ENCODE measurements around the gene BOLL. TPM values are rescaled to one million over a fixed set of nuclear protein-coding genes. Genes with fewer than 3 reads are reported as not detected.
A peak's percentile ranks its signal among the peaks of the same experiment; 100 is the strongest.
"Not testable (repeated sequence)": the region's sequence is repeated elsewhere in the genome, so short reads cannot be mapped to it uniquely, and the experiment has no call there.

Gene BOLL
- polyA plus RNA-seq (ENCODE audit: insufficient read length in 4 of 4): under 1 TPM in 1 of 4 donors, not detected in 3; 0.20 TPM

- no peak for DNase-seq (ENCODE audit: low read depth in 4 of 4, low spot score in 3 of 4)
These were observed at the start of gene BOLL for GRCh38 chr2:197784956-197785941. Gene BOLL (minus strand): TSS chr2:197785319. CDS start chr2:197781850, 3,469 bp downstream.

- not testable (repeated sequence) for DNase-seq (ENCODE audit: low read depth in 4 of 4, low spot score in 3 of 4)
These were observed 49.7 kb upstream of the BOLL start for GRCh38 chr2:197834771-197835170.

- DNase-seq (ENCODE audit: low read depth in 4 of 4, low spot score in 3 of 4): no peak
These were observed 43.5 kb upstream of the BOLL start for GRCh38 chr2:197828464-197829135.

GRCh38 chr2:197827618-197828017 is 42.5 kb upstream of the BOLL start:
- DNase-seq (ENCODE audit: low read depth in 4 of 4, low spot score in 3 of 4): no peak

- DNase-seq (ENCODE audit: low read depth in 4 of 4, low spot score in 3 of 4): no peak
These were observed 37.2 kb upstream of the BOLL start for GRCh38 chr2:197822333-197822732.

- DNase-seq (ENCODE audit: low read depth in 4 of 4, low spot score in 3 of 4): no peak
These were observed 36.6 kb upstream of the BOLL start for GRCh38 chr2:197821550-197822289.

- DNase-seq (ENCODE audit: low read depth in 4 of 4, low spot score in 3 of 4): no peak
These were observed 29.4 kb upstream of the BOLL start for GRCh38 chr2:197814526-197814925.

GRCh38 chr2:197813093-197813787 is 28.1 kb upstream of the BOLL start:
- no peak for DNase-seq (ENCODE audit: low read depth in 4 of 4, low spot score in 3 of 4)

GRCh38 chr2:197810491-197810890 is 25.4 kb upstream of the BOLL start:
- no peak for DNase-seq (ENCODE audit: low read depth in 4 of 4, low spot score in 3 of 4)

GRCh38 chr2:197810016-197810415 is 24.9 kb upstream of the BOLL start:
- no peak for DNase-seq (ENCODE audit: low read depth in 4 of 4, low spot score in 3 of 4)

- DNase-seq (ENCODE audit: low read depth in 4 of 4, low spot score in 3 of 4): no peak
These were observed 23.9 kb upstream of the BOLL start for GRCh38 chr2:197809064-197809463.

- DNase-seq (ENCODE audit: low read depth in 4 of 4, low spot score in 3 of 4): no peak
These were observed 20.9 kb upstream of the BOLL start for GRCh38 chr2:197805715-197806633.

- DNase-seq (ENCODE audit: low read depth in 4 of 4, low spot score in 3 of 4): no peak
These were observed 19.9 kb upstream of the BOLL start for GRCh38 chr2:197804758-197805714.

GRCh38 chr2:197804049-197804757 is 19.1 kb upstream of the BOLL start, which contains the start of gene PLCL1:
Gene PLCL1 (plus strand): TSS chr2:197804593.
- peak; percentile 63 to 81 (median 77) for DNase-seq (ENCODE audit: low read depth in 4 of 4, low spot score in 3 of 4)

- DNase-seq (ENCODE audit: low read depth in 4 of 4, low spot score in 3 of 4): peak in 1 of 4 donors; percentile 36
These were observed 17.9 kb upstream of the BOLL start for GRCh38 chr2:197803033-197803444.

GRCh38 chr2:197801033-197801432 is 15.9 kb upstream of the BOLL start:
- no peak for DNase-seq (ENCODE audit: low read depth in 4 of 4, low spot score in 3 of 4)

- DNase-seq (ENCODE audit: low read depth in 4 of 4, low spot score in 3 of 4): no peak
These were observed 15.0 kb upstream of the BOLL start for GRCh38 chr2:197800091-197800490.

Measured in left renal pelvis (tissue), 4 donors.